T47D (cell line): Measurements from ENCODE around the gene ANKRD13B.

Source experiments
- DNase-seq, 2 experiments: peaks; one replicate each; pipeline versions ENCODE4 v3.0.0 to v3.0.0-alpha.2; 2011 to 2012; ENCODE audit warnings: low read depth in 1 of 2, low spot score in 1 of 2
- JUND ChIP-seq: IDR thresholded peaks from 2 replicates; pipeline ENCODE4 v1.6.1; 2012; ENCODE audit warnings: low read depth
- in situ Hi-C: cut with HindIII; loops from 2 replicates; pipeline ENCODE4 v1.10.0; 2016; ENCODE audit warnings: low sequenced_read_pairs, low pct_unique_long_range_greater_than_20kb

Gene ANKRD13B

GRCh38 chr17:29613856-29614255 lies 20.9 kb downstream of the ANKRD13B start:
- TF ChIP-seq JUND, result no peak
- no peak for DNase-seq
- in situ Hi-C loops, result no loop called here

- no peak for TF ChIP-seq JUND
- no peak for DNase-seq
- in situ Hi-C loops, result no loop called here
Observed at GRCh38 chr17:29614349-29615047, 21.6 kb downstream of the ANKRD13B start.

GRCh38 chr17:29615048-29615385 lies 22.1 kb downstream of the ANKRD13B start:
- in situ Hi-C loops, result no loop called here
- no peak for TF ChIP-seq JUND
- no peak for DNase-seq

- peak; percentile 91 to 97 for DNase-seq
- no peak for TF ChIP-seq JUND
- in situ Hi-C loops, result no loop called here
Observed at GRCh38 chr17:29615492-29616299, 22.8 kb downstream of the ANKRD13B start.

GRCh38 chr17:29616300-29617048 lies 23.5 kb downstream of the ANKRD13B start:
- no peak for DNase-seq
- TF ChIP-seq JUND, result no peak
- in situ Hi-C loops, result no loop called here

- in situ Hi-C loops, result no loop called here
- peak; percentile 92 to 93 for DNase-seq
- TF ChIP-seq JUND, result no peak
Observed at GRCh38 chr17:29617125-29617480, 24.2 kb downstream of the ANKRD13B start.

- no peak for TF ChIP-seq JUND
- in situ Hi-C loops, result no loop called here
- DNase-seq, result peak; percentile 91 to 96
Observed at GRCh38 chr17:29617481-29618271, 24.7 kb downstream of the ANKRD13B start.

GRCh38 chr17:29618272-29619065 lies 25.5 kb downstream of the ANKRD13B start:
- in situ Hi-C loops, result no loop called here
- no peak for DNase-seq

GRCh38 chr17:29619251-29619650 lies 26.3 kb downstream of the ANKRD13B start:
- in situ Hi-C loops, result no loop called here
- DNase-seq, result peak in 1 of 2 experiments; percentile 43
- TF ChIP-seq JUND, result no peak

More at GRCh38 chr17:29618272-29619065, 25.5 kb downstream of the ANKRD13B start:
- no peak for TF ChIP-seq JUND

- DNase-seq, result no peak
- in situ Hi-C loops, result no loop called here
- no peak for TF ChIP-seq JUND
Observed at GRCh38 chr17:29620271-29620670, 27.3 kb downstream of the ANKRD13B start.

GRCh38 chr17:29620779-29621500 lies 28.0 kb downstream of the ANKRD13B start:
- TF ChIP-seq JUND, result no peak
- no peak for DNase-seq
- in situ Hi-C loops, result no loop called here
